Liver (tissue), 9 donors: ENCODE results near the gene ACP1. TPM values are rescaled to one million over a fixed set of nuclear protein-coding genes. Genes with fewer than 3 reads are reported as not detected.
A peak's percentile ranks its signal among the peaks of the same experiment; 100 is the strongest.

Experiments
- DNase-seq: peaks from one replicate; pipeline ENCODE4 v3.0.0-alpha.2; 2017; ENCODE audit warnings: low spot score
- H3K27ac ChIP-seq, 2 donors: one replicate each; pipeline ENCODE4 v1.7.0; 2013; ENCODE audit warnings: inconsistent platforms in 2 of 2, low read length in 2 of 2, control low read depth in 1 of 2, low read depth in 1 of 2, mild to moderate bottlenecking in 1 of 2
- H3K27me3 ChIP-seq, 4 donors: one replicate each; pipeline versions ENCODE4 v1.6.1 to v1.7.0; 2013; ENCODE audit warnings: low read length in 3 of 4, inconsistent platforms in 1 of 4, mild to moderate bottlenecking in 1 of 4, moderate library complexity in 1 of 4; ENCODE audit not compliant: control insufficient read depth in 4 of 4, insufficient read depth in 4 of 4
- H3K36me3 ChIP-seq, 4 donors: one replicate each; pipeline versions ENCODE4 v1.6.1 to v1.7.0; 2013; ENCODE audit warnings: low read length in 3 of 4, mild to moderate bottlenecking in 3 of 4, low read depth in 1 of 4, moderate library complexity in 1 of 4; ENCODE audit not compliant: control insufficient read depth in 4 of 4, insufficient read depth in 3 of 4
- H3K4me1 ChIP-seq, 4 donors: one replicate each; pipeline versions ENCODE4 v1.6.1 to v1.7.0; 2013; ENCODE audit warnings: low read length in 3 of 4, mild to moderate bottlenecking in 3 of 4, moderate library complexity in 1 of 4; ENCODE audit not compliant: control insufficient read depth in 4 of 4, insufficient read depth in 4 of 4
- H3K4me3 ChIP-seq, 3 donors: one replicate each; pipeline versions ENCODE4 v1.6.1 to v1.7.0; 2013; ENCODE audit warnings: low read length in 3 of 3, control low read depth in 1 of 3, low read depth in 1 of 3, mild to moderate bottlenecking in 1 of 3
- H3K9ac ChIP-seq, 2 donors: one replicate each; pipeline ENCODE4 v1.7.0; 2013; ENCODE audit warnings: low read length in 2 of 2, mild to moderate bottlenecking in 2 of 2, moderate library complexity in 2 of 2, control low read depth in 1 of 2, low read depth in 1 of 2
- H3K9me3 ChIP-seq, 4 donors: one replicate each; pipeline versions ENCODE4 v1.6.1 to v1.7.0; 2013; ENCODE audit warnings: low read length in 3 of 4; ENCODE audit not compliant: control insufficient read depth in 4 of 4
- CTCF ChIP-seq: fragments of 150-350 bp; IDR thresholded peaks from 2 replicates; pipeline ENCODE4 v1.5.1; 2017; ENCODE audit warnings: improper control_type of control experiment, low read depth, low read length; ENCODE audit not compliant: missing input control
- EGR1 ChIP-seq, 2 donors: IDR thresholded peaks; 2 replicates each; pipeline ENCODE4 v1.6.1; 2016 to 2018; ENCODE audit warnings: antibody characterized with exemption in 2 of 2, low read depth in 2 of 2
- GABPA ChIP-seq, 2 donors: IDR thresholded peaks in 1 of 2; conservative IDR thresholded peaks in 1 of 2; 2 replicates each; pipeline ENCODE4 v1.6.1; 2016; ENCODE audit warnings: antibody characterized with exemption in 2 of 2, mild to moderate bottlenecking in 1 of 2, moderate library complexity in 1 of 2
- MAX ChIP-seq: IDR thresholded peaks from 2 replicates; pipeline ENCODE4 v1.6.1; 2016; ENCODE audit warnings: antibody characterized with exemption
- RAD21 ChIP-seq, 2 donors: IDR thresholded peaks; 2 replicates each; pipeline ENCODE4 v1.6.1; 2016; ENCODE audit warnings: antibody characterized with exemption in 2 of 2, mild to moderate bottlenecking in 2 of 2
- REST ChIP-seq: IDR thresholded peaks from 2 replicates; pipeline ENCODE4 v1.6.1; 2016; ENCODE audit warnings: antibody characterized with exemption, mild to moderate bottlenecking
- TAF1 ChIP-seq: conservative IDR thresholded peaks from 2 replicates; pipeline ENCODE4 v1.6.1; 2016; ENCODE audit warnings: antibody characterized with exemption, mild to moderate bottlenecking
- WGBS: extraction: QIAGEN DNeasy Blood & Tissue Kit; methylation state at CpG from one replicate; pipeline ENCODE4 v1.1.7; 2013; 5-methylcytosine and 5-hydroxymethylcytosine counted together
- polyA plus RNA-seq, 2 donors: library from polyadenylated mRNA; stranded (reverse) in 1 of 2; unstranded in 1 of 2; fragments of 200-250 nt in 1 of 2; fragments of >200 nt in 1 of 2; fragmentation: Nextera tagmentation in 1 of 2; extraction: Ambion mirVana in 1 of 2; gene quantifications; one replicate each; pipeline versions ENCODE4 v1.2.1 to v1.2.3, GENCODE V29; 2013 to 2015
- total RNA-seq, 2 donors: library from RNA; depleted of rRNA; stranded (reverse); fragments of >200 nt; gene quantifications; one replicate each; pipeline ENCODE4 v1.2.3, GENCODE V29; 2014
- donor health status: healthy.
- donor health status: healthy.
- donor health status: healthy.
- donor health status: healthy.
- donor health status: healthy.

Gene ACP1
- total and polyA plus RNA-seq, 4 donors, result 59.9 to 115 (median 75.7) TPM

- no peak for TF ChIP-seq REST
- no peak for TF ChIP-seq TAF1
Measured at GRCh38 chr2:244547-244946, 20.2 kb upstream of the ACP1 start (continued).

- 60% methylated on average over 6 of the region's 6 CpGs for WGBS
- DNase-seq, result no peak
- Histone ChIP-seq H3K4me3 (no peak overlapping the region), H3K36me3 (peaks cover 0 to 10% (median 2%) of the 10 kb centered on the region in 4 donors), H3K27ac (no peak overlapping the region), H3K27me3 (no peaks in the 10 kb centered on the region), H3K9me3 (no peaks in the 10 kb centered on the region), H3K9ac (no peak overlapping the region), H3K4me1 (no peaks in the 10 kb centered on the region)
- TF ChIP-seq GABPA (IDR thresholded peaks at IDR 0.05 in 1 of 2, conservative IDR thresholded peaks at IDR 0.05 in 1 of 2) (no peak), MAX (peak; percentile 29), CTCF (peak; percentile 65), EGR1 (IDR thresholded peaks at IDR 0.05; ENCODE audit: low read depth in 2 of 2) (peak in 1 of 2 donors; percentile 8), RAD21 (IDR thresholded peaks at IDR 0.05) (peak; percentile 73 to 81)
Measured at GRCh38 chr2:246489-247144, 18.1 kb upstream of the ACP1 start.

GRCh38 chr2:248724-249123 lies 16.0 kb upstream of the ACP1 start:
- no peak overlapping the region for H3K27ac ChIP-seq
- no peak for TF ChIP-seq EGR1 (IDR thresholded peaks at IDR 0.05; ENCODE audit: low read depth in 2 of 2)
- no peak for TF ChIP-seq CTCF
- DNase-seq, result no peak
- no peaks in the 10 kb centered on the region for H3K9me3 ChIP-seq
- no peaks in the 10 kb centered on the region for H3K4me1 ChIP-seq
- 89% methylated on average over 2 of the region's 2 CpGs for WGBS
- H3K4me3 ChIP-seq, result no peak overlapping the region
- H3K36me3 ChIP-seq, result peaks cover 0 to 4% (median 2%) of the 10 kb centered on the region in 4 donors
- H3K9ac ChIP-seq, result no peak overlapping the region
- H3K27me3 ChIP-seq, result no peaks in the 10 kb centered on the region
